Mesendoderm (in vitro differentiated cells): ENCODE measurements around the gene NAP1L4.

Experiments
- DNase-seq: peaks from one replicate; pipeline ENCODE4 v3.0.0; 2013
- H2AK5ac ChIP-seq: 2 replicates; pipeline ENCODE4 v1.6.1; 2013; ENCODE audit warnings: low read length, inconsistent platforms
- H2BK120ac ChIP-seq: 2 replicates; pipeline ENCODE4 v1.6.1; 2013; ENCODE audit warnings: low read depth, mild to moderate bottlenecking, low read length, moderate library complexity, mixed read lengths
- H2BK15ac ChIP-seq: replicated peaks from 2 replicates; pipeline ENCODE4 v1.6.1; 2013; ENCODE audit warnings: low read depth, mild to moderate bottlenecking, moderate library complexity
- H2BK5ac ChIP-seq: 2 replicates; pipeline ENCODE4 v1.6.1; 2013; ENCODE audit warnings: low read length, inconsistent platforms
- H3K18ac ChIP-seq: 2 replicates; pipeline ENCODE4 v1.6.1; 2013; ENCODE audit warnings: mild to moderate bottlenecking, low read length, mixed read lengths
- H3K23ac ChIP-seq: one replicate; pipeline ENCODE4 v1.6.1; 2013; ENCODE audit warnings: low read length
- H3K27ac ChIP-seq: 2 replicates; pipeline ENCODE4 v1.5.1; 2013; ENCODE audit warnings: low read depth, mild to moderate bottlenecking, inconsistent platforms, low read length, moderate library complexity
- H3K27me3 ChIP-seq: 2 replicates; pipeline ENCODE4 v1.6.1; 2013; ENCODE audit warnings: low read length, control low read depth, mild to moderate bottlenecking, inconsistent platforms; ENCODE audit not compliant: insufficient read depth, poor library complexity
- H3K36me3 ChIP-seq: 2 replicates; pipeline ENCODE4 v1.6.1; 2013; ENCODE audit warnings: low read length, inconsistent platforms; ENCODE audit not compliant: control insufficient read depth, insufficient read depth
- H3K4ac ChIP-seq: one replicate; pipeline ENCODE4 v1.6.1; 2013; ENCODE audit warnings: low read depth, mild to moderate bottlenecking, low read length, moderate library complexity
- H3K4me1 ChIP-seq: 2 replicates; pipeline ENCODE4 v1.6.1; 2013; ENCODE audit warnings: low read depth, low read length, inconsistent platforms; ENCODE audit not compliant: control insufficient read depth
- H3K4me2 ChIP-seq: 2 replicates; pipeline ENCODE4 v1.6.1; 2013; ENCODE audit warnings: low read length
- H3K4me3 ChIP-seq: 2 replicates; pipeline ENCODE4 v1.5.1; 2013; ENCODE audit warnings: mild to moderate bottlenecking, low read length
- H3K56ac ChIP-seq: one replicate; pipeline ENCODE4 v1.6.1; 2013; ENCODE audit warnings: low read length
- H3K79me1 ChIP-seq: 2 replicates; pipeline ENCODE4 v1.6.1; 2013; ENCODE audit warnings: low read length, inconsistent platforms
- H3K79me2 ChIP-seq: 2 replicates; pipeline ENCODE4 v1.6.1; 2013; ENCODE audit warnings: mild to moderate bottlenecking, low read length; ENCODE audit not compliant: control insufficient read depth, insufficient read depth
- H3K9ac ChIP-seq: 2 replicates; pipeline ENCODE4 v1.6.1; 2013; ENCODE audit warnings: low read length, inconsistent platforms
- H4K5ac ChIP-seq: one replicate; pipeline ENCODE4 v1.6.1; 2013; ENCODE audit warnings: low read length
- H4K8ac ChIP-seq: one replicate; pipeline ENCODE4 v1.6.1; 2013; ENCODE audit warnings: low read depth, mild to moderate bottlenecking, control low read depth, low read length, moderate library complexity
- whole genome bisulfite sequencing: extraction: QIAGEN DNeasy Blood & Tissue Kit; methylation state at CpG from one replicate; pipeline ENCODE4 v1.1.7; 2013; ENCODE audit warnings: low lambda C conversion rate, missing lambda C conversion rate; ENCODE audit not compliant: insufficient coverage; ENCODE audit errors: extremely low coverage; 5-methylcytosine and 5-hydroxymethylcytosine counted together

NAP1L4 gene

DNA sequence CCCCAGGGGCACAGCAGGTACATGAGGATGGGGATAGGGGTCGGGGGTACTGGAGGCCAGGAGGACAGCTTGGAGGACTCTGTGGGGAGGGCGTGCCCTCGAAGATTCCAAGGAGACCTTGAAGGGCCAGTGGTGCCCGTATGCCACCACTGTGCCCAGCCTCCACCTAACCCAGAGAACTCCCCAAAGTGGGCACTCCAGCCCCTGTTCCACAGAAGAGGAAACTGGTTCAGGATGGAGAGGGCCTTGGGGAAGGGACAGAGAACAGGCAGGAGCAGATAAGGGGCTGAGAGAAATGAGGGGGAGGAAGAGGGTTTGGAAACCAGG lies 60.7 kb downstream of the NAP1L4 start:
- Histone ChIP-seq H3K79me2 (no peaks in the 10 kb centered on the region), H2BK5ac (no peak overlapping the region), H2BK120ac (no peak overlapping the region), H3K4me3 (no peak overlapping the region), H2BK15ac (no peak overlapping the region), H3K27me3 (peaks cover 6% of the 10 kb centered on the region), H3K79me1 (no peaks in the 10 kb centered on the region), H3K9ac (no peak overlapping the region), H3K56ac (no peak overlapping the region), H4K8ac (no peak overlapping the region), H3K4me2 (no peak overlapping the region), H3K27ac (no peak overlapping the region), H3K4ac (no peak overlapping the region), H2AK5ac (no peak overlapping the region), H3K4me1 (peaks cover 2% of the 10 kb centered on the region), H4K5ac (no peak overlapping the region), H3K18ac (no peak overlapping the region), H3K23ac (no peak overlapping the region), H3K36me3 (no peaks in the 10 kb centered on the region)
- no peak for DNase-seq
- WGBS: no CpG with 5 or more reads among the region's 4 CpGs

- H4K8ac ChIP-seq: no peak overlapping the region
- no peaks in the 10 kb centered on the region for H3K79me2 ChIP-seq
- H2BK5ac ChIP-seq: no peak overlapping the region
- no peak overlapping the region for H3K9ac ChIP-seq
- H3K18ac ChIP-seq: no peak overlapping the region
- no peak overlapping the region for H2BK15ac ChIP-seq
- H3K36me3 ChIP-seq: no peaks in the 10 kb centered on the region
- H3K79me1 ChIP-seq: no peaks in the 10 kb centered on the region
- no peak overlapping the region for H2BK120ac ChIP-seq
- H3K23ac ChIP-seq: no peak overlapping the region
- peaks cover 6% of the 10 kb centered on the region for H3K27me3 ChIP-seq
- H3K4me2 ChIP-seq: no peak overlapping the region
- no peak overlapping the region for H2AK5ac ChIP-seq
- no peak overlapping the region for H3K4me3 ChIP-seq
- H4K5ac ChIP-seq: no peak overlapping the region
- DNase-seq: peak; percentile 92
- H3K4ac ChIP-seq: no peak overlapping the region
- peaks cover 2% of the 10 kb centered on the region for H3K4me1 ChIP-seq
- H3K56ac ChIP-seq: no peak overlapping the region
- no CpG with 5 or more reads among the region's 21 CpGs for WGBS
- H3K27ac ChIP-seq: peak overlapping the region; percentile 21
Measured at GRCh38 chr11:2930704-2931419, 61.3 kb downstream of the NAP1L4 start.

DNA sequence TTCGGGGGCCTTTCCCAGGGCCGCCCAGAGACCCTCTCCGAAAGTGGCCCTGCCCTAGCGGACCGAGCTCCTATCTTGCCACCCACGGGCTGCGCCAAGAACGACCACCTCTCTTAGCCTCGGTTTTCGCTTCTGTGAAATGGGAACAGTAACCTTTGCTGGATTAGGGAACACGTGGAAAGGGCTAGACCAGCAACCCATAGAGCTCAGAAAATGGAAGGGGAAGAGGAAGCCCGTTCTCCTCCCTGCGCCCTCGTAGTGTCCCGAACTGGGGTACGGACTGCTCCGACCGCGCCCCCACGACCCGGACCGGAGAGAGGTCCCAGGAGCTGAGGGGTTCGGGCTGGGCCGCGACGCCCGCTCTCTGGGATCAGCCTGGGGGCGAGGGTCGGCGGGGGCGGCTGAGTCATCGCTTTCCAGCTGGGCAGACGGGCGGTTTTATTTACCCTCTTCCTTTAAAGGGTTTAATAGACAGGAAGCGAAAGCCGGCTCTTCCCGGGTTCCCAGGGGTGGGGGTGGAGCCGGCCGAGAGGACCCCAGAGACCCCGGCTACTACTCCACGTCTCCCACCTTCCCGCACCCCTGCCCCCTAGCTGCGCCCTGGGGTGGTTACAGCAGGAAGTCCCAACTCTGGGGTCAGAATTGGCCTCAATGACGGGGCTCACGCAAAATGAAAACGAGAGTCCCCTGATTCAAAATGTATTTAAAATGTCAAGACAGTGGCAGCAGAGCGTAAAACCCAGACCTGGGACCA lies 62.0 kb downstream of the NAP1L4 start:
- H3K4me1 ChIP-seq: peaks cover 2% of the 10 kb centered on the region
- no peak overlapping the region for H3K9ac ChIP-seq
- H3K79me2 ChIP-seq: no peaks in the 10 kb centered on the region
- no peaks in the 10 kb centered on the region for H3K36me3 ChIP-seq
- no peak overlapping the region for H3K4ac ChIP-seq
- peaks cover 6% of the 10 kb centered on the region for H3K27me3 ChIP-seq
- H3K18ac ChIP-seq: peak overlapping the region; percentile 5
- peak overlapping the region; percentile 1 for H3K4me2 ChIP-seq
- H4K5ac ChIP-seq: no peak overlapping the region
- H2AK5ac ChIP-seq: no peak overlapping the region
- H3K23ac ChIP-seq: no peak overlapping the region
- DNase-seq: peak; percentile 74
- peak overlapping the region; percentile 21 for H3K27ac ChIP-seq
- peak overlapping the region; percentile 1 for H3K56ac ChIP-seq
- H4K8ac ChIP-seq: no peak overlapping the region
- H2BK15ac ChIP-seq: no peak overlapping the region
- no CpG with 5 or more reads among the region's 47 CpGs for WGBS
- no peak overlapping the region for H2BK5ac ChIP-seq
- no peaks in the 10 kb centered on the region for H3K79me1 ChIP-seq
- no peak overlapping the region for H3K4me3 ChIP-seq
- no peak overlapping the region for H2BK120ac ChIP-seq

DNA sequence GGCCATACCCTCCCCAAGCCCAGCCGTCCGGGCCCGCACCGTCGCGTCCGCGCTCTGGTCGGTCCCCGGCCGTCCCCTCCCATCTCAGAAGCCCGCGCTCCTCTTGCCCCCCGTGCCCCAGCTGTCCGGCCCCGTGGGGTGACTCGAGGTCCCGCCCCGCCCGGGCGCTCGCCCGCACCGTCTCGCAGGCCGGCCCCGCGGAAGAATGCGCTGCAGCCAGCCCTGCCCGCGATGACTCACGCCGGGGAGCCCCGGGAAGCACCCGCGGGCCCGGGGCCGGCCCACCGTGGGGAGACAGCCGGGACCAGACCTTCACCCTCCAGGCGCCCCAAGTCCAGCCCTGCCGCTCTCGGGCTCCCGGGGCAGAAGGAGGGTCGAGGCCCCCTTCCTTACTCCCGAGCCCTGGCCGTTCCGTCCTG lies 62.6 kb downstream of the NAP1L4 start:
- H3K4ac ChIP-seq: no peak overlapping the region
- WGBS: no CpG with 5 or more reads among the region's 48 CpGs
- no peak overlapping the region for H2AK5ac ChIP-seq
- H3K79me1 ChIP-seq: no peaks in the 10 kb centered on the region
- H3K4me1 ChIP-seq: peaks cover 2% of the 10 kb centered on the region
- no peak overlapping the region for H4K5ac ChIP-seq
- H3K56ac ChIP-seq: peak overlapping the region; percentile 22
- H3K79me2 ChIP-seq: no peaks in the 10 kb centered on the region
- DNase-seq: no peak
- H3K23ac ChIP-seq: no peak overlapping the region
- H3K18ac ChIP-seq: peak overlapping the region; percentile 5
- H2BK15ac ChIP-seq: no peak overlapping the region
- H3K4me2 ChIP-seq: no peak overlapping the region
- no peak overlapping the region for H2BK120ac ChIP-seq
- no peak overlapping the region for H3K9ac ChIP-seq
- no peak overlapping the region for H3K27ac ChIP-seq
- H3K36me3 ChIP-seq: no peaks in the 10 kb centered on the region
- no peak overlapping the region for H2BK5ac ChIP-seq
- H3K4me3 ChIP-seq: no peak overlapping the region
- no peak overlapping the region for H4K8ac ChIP-seq
- peaks cover 6% of the 10 kb centered on the region for H3K27me3 ChIP-seq

- Histone ChIP-seq H4K5ac (no peak within 1 kb of the TSS), H2BK120ac (no peak within 1 kb of the TSS), H3K9ac (peak within 1 kb of the TSS; percentile 71), H3K4me2 (peak within 1 kb of the TSS; percentile 70), H3K36me3 (no peaks in the 10 kb centered on the region), H3K18ac (peak within 1 kb of the TSS; percentile 5), H2BK15ac (no peak within 1 kb of the TSS), H2AK5ac (no peak within 1 kb of the TSS), H2BK5ac (no peak within 1 kb of the TSS), H3K27me3 (peaks cover 6% of the 10 kb centered on the region), H3K4me1 (peaks cover 2% of the 10 kb centered on the region), H3K23ac (no peak within 1 kb of the TSS), H3K27ac (no peak within 1 kb of the TSS), H3K79me1 (no peaks in the 10 kb centered on the region), H3K4me3 (peak within 1 kb of the TSS; percentile 39), H4K8ac (no peak within 1 kb of the TSS), H3K79me2 (no peaks in the 10 kb centered on the region), H3K4ac (no peak within 1 kb of the TSS), H3K56ac (peak within 1 kb of the TSS; percentile 88)
- no CpG with 5 or more reads among the region's 113 CpGs for WGBS
- DNase-seq: peak; percentile 61
Measured at GRCh38 chr11:2928605-2929530, 63.3 kb downstream of the NAP1L4 start, which contains the start of gene PHLDA2. PHLDA2 (minus strand) TSS chr11:2929420; CDS start chr11:2929364, 56 bp downstream.
